ENCODE data around the gene SLC35F3. TPM values are rescaled to one million over a fixed set of nuclear protein-coding genes. Genes with fewer than 3 reads are reported as not detected.

The SLC35F3 gene
- total RNA-seq, 6 experiments from 2014 or later = not detected

- H3K4me1 ChIP-seq = no peaks in the 10 kb centered on the region
- no peak for TF ChIP-seq POLR2A (IDR thresholded peaks at IDR 0.05)
- TF ChIP-seq, protein P1, sequence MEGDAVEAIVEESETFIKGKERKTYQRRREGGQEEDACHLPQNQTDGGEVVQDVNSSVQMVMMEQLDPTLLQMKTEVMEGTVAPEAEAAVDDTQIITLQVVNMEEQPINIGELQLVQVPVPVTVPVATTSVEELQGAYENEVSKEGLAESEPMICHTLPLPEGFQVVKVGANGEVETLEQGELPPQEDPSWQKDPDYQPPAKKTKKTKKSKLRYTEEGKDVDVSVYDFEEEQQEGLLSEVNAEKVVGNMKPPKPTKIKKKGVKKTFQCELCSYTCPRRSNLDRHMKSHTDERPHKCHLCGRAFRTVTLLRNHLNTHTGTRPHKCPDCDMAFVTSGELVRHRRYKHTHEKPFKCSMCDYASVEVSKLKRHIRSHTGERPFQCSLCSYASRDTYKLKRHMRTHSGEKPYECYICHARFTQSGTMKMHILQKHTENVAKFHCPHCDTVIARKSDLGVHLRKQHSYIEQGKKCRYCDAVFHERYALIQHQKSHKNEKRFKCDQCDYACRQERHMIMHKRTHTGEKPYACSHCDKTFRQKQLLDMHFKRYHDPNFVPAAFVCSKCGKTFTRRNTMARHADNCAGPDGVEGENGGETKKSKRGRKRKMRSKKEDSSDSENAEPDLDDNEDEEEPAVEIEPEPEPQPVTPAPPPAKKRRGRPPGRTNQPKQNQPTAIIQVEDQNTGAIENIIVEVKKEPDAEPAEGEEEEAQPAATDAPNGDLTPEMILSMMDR (IDR thresholded peaks at IDR 0.05) = no peak
- no peak overlapping the region for H3K4me3 ChIP-seq
- ATAC-seq = no peak
- H3K36me3 ChIP-seq = no peaks in the 10 kb centered on the region
- no peak overlapping the region for H3K27ac ChIP-seq
- no peaks in the 10 kb centered on the region for H3K27me3 ChIP-seq
- H3K9me3 ChIP-seq = no peaks in the 10 kb centered on the region
- DNase-seq = no peak
- WGBS (ENCODE audit: insufficient coverage, low coverage, low lambda C conversion rate, missing lambda C conversion rate) = 83% methylated on average over 1 of the region's 1 CpG
- intact Hi-C loops (cut with DNase I) = no loop called here
Measured at GRCh38 chr1:234250747-234251146, 346.3 kb downstream of the SLC35F3 start.

DNA sequence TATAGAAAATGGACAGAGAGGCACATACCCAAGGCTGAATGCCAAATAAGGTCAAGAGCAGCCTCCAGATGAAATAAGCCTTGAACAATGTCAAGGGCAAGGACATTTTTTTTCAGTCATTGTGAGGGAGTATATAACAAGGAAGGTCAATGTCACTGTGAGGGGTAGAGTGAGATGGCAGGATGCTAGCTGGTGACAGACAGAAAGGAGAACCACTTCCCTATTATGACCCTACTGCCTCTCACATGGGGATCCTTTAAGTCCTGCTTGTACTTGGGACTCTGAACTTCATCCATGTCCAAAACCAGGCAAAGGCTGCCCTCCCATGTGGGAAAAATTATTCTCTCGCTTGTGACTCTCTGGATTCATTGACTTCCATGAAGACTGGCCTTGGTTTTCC lies 349.3 kb downstream of the SLC35F3 start:
- Histone ChIP-seq H3K9me3 (peaks cover 0 to 7% (median 0%) of the 10 kb centered on the region in 4 donors), H3K36me3 (no peaks in the 10 kb centered on the region), H3K4me3 (no peak overlapping the region), H3K27ac (no peak overlapping the region), H3K27me3 (no peaks in the 10 kb centered on the region), H3K4me1 (no peaks in the 10 kb centered on the region)
- 83% methylated on average over 1 of the region's 1 CpG for WGBS (ENCODE audit: insufficient coverage, low coverage, low lambda C conversion rate, missing lambda C conversion rate)
- intact Hi-C loops (cut with DNase I) = no loop called here
- DNase-seq (no peak), ATAC-seq (no peak)
- TF ChIP-seq, protein P1 (IDR thresholded peaks at IDR 0.05) = no peak
- TF ChIP-seq POLR2A (IDR thresholded peaks at IDR 0.05) = no peak

GRCh38 chr1:234256359-234256758 lies 351.9 kb downstream of the SLC35F3 start:
- 33% methylated on average over 1 of the region's 2 CpGs for WGBS (ENCODE audit: insufficient coverage, low coverage, low lambda C conversion rate, missing lambda C conversion rate)
- intact Hi-C loops (cut with DNase I) = no loop called here
- no peak for TF ChIP-seq POLR2A (IDR thresholded peaks at IDR 0.05)

DNA sequence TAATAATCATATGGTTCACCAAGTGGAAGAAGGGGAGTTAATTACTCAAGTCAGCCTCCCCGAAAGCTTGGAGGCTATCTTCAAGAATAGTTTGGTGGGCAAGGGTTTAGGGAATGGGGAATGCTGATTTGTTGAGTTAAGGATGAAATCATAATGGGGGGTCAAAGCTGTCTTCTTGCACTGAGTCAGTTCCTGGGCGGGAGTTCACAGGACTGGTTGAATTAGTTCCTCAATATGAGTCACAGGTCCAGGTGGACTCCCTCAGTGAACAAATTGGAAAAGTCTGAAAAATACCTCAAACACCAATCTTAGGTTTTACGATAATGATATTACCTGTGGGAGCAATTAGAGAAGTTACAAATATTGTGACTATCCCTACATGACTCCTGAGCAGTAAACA lies 353.6 kb downstream of the SLC35F3 start:
- no peaks in the 10 kb centered on the region for H3K4me1 ChIP-seq
- intact Hi-C loops (cut with DNase I) = no loop called here
- 63% methylated on average over 2 of the region's 3 CpGs for WGBS (ENCODE audit: insufficient coverage, low coverage, low lambda C conversion rate, missing lambda C conversion rate)
- no peak overlapping the region for H3K4me3 ChIP-seq
- TF ChIP-seq POLR2A (IDR thresholded peaks at IDR 0.05) = no peak
- TF ChIP-seq, protein P1 (IDR thresholded peaks at IDR 0.05) = no peak
- no peak for DNase-seq
- no peaks in the 10 kb centered on the region for H3K27me3 ChIP-seq
- peaks cover 0 to 7% (median 0%) of the 10 kb centered on the region in 4 donors for H3K9me3 ChIP-seq
- no peaks in the 10 kb centered on the region for H3K36me3 ChIP-seq
- no peak overlapping the region for H3K27ac ChIP-seq
- no peak for ATAC-seq

More at GRCh38 chr1:234256359-234256758, 351.9 kb downstream of the SLC35F3 start:
- ATAC-seq (no peak), DNase-seq (no peak)
- no peaks in the 10 kb centered on the region for H3K36me3 ChIP-seq
- peaks cover 0 to 7% (median 0%) of the 10 kb centered on the region in 4 donors for H3K9me3 ChIP-seq
- H3K27ac ChIP-seq = no peak overlapping the region
- no peaks in the 10 kb centered on the region for H3K4me1 ChIP-seq
- H3K4me3 ChIP-seq = no peak overlapping the region
- no peaks in the 10 kb centered on the region for H3K27me3 ChIP-seq

GRCh38 chr1:234260578-234260977 lies 356.1 kb downstream of the SLC35F3 start:
- intact Hi-C loops (cut with DNase I) = no loop called here
- WGBS (ENCODE audit: insufficient coverage, low coverage, low lambda C conversion rate, missing lambda C conversion rate) = 34% methylated on average over 7 of the region's 7 CpGs

More at GRCh38 chr1:234260578-234260977, 356.1 kb downstream of the SLC35F3 start:
- H3K27ac ChIP-seq = no peak overlapping the region
- TF ChIP-seq, protein P1 (IDR thresholded peaks at IDR 0.05) = no peak
- TF ChIP-seq POLR2A (IDR thresholded peaks at IDR 0.05) = no peak
- no peaks in the 10 kb centered on the region for H3K4me1 ChIP-seq
- H3K36me3 ChIP-seq = no peaks in the 10 kb centered on the region
- DNase-seq (no peak), ATAC-seq (no peak)
- H3K27me3 ChIP-seq = no peaks in the 10 kb centered on the region
- peaks cover 0 to 7% (median 0%) of the 10 kb centered on the region in 4 donors for H3K9me3 ChIP-seq
- H3K4me3 ChIP-seq = no peak overlapping the region

Data from right lobe of liver (tissue), 6 donors.